MG63 (cell line): ENCODE data around the gene SPAG16. TPM values are rescaled to one million over a fixed set of nuclear protein-coding genes. Genes with fewer than 3 reads are reported as not detected.

ENCODE experiments used
- DNase-seq: peaks from one replicate; pipeline ENCODE4 v3.0.0-alpha.2; 2020
- H3K27me3 ChIP-seq: fragments of 250-450 bp; sonication (Bioruptor Pico); 2 replicates; pipeline ENCODE4 v1.5.1; 2020; ENCODE audit warnings: mild to moderate bottlenecking, moderate library complexity
- H3K36me3 ChIP-seq: fragments of 250-450 bp; sonication (Bioruptor Pico); 2 replicates; pipeline ENCODE4 v1.5.1; 2020; ENCODE audit warnings: mild to moderate bottlenecking, moderate library complexity
- H3K4me3 ChIP-seq: fragments of 250-450 bp; sonication (Bioruptor Pico); 2 replicates; pipeline ENCODE4 v1.5.1; 2020; ENCODE audit warnings: mild to moderate bottlenecking, moderate library complexity
- H3K9me3 ChIP-seq: fragments of 250-450 bp; sonication (Bioruptor Pico); 2 replicates; pipeline ENCODE4 v1.5.1; 2020; ENCODE audit warnings: mild to moderate bottlenecking, moderate library complexity
- total RNA-seq: library from RNA; depleted of rRNA; stranded (reverse); fragments of >200 nt; shearing (Covaris generic); gene quantifications from 2 replicates; pipeline ENCODE4 v1.2.3, GENCODE V29; 2014; ENCODE audit warnings: low replicate concordance; rRNA removed

Gene SPAG16
- 13.3 and 33.7 TPM in 2 replicates for total RNA-seq

- Histone ChIP-seq H3K4me3 (peak within 1 kb of the TSS; percentile 87), H3K9me3 (no peaks in the 10 kb centered on the region)
- peak; percentile 98 for DNase-seq
These were observed at the start of gene SPAG16 for GRCh38 chr2:213284105-213285090. Gene SPAG16 (plus strand): TSS chr2:213284464.

GRCh38 chr2:213234641-213235040, 49.6 kb upstream of the SPAG16 start:
- H3K36me3 ChIP-seq: no peaks in the 10 kb centered on the region
- DNase-seq: no peak
- H3K4me3 ChIP-seq: no peak overlapping the region
- no peaks in the 10 kb centered on the region for H3K27me3 ChIP-seq
- H3K9me3 ChIP-seq: no peaks in the 10 kb centered on the region

More at GRCh38 chr2:213284105-213285090, at the start of gene SPAG16:
- Histone ChIP-seq H3K27me3 (no peaks in the 10 kb centered on the region), H3K36me3 (no peaks in the 10 kb centered on the region; the same call in 1 of the 2 replicates)

GRCh38 chr2:213235741-213236140, 48.5 kb upstream of the SPAG16 start:
- no peak for DNase-seq
- no peaks in the 10 kb centered on the region for H3K9me3 ChIP-seq
- no peaks in the 10 kb centered on the region for H3K36me3 ChIP-seq
- H3K27me3 ChIP-seq: no peaks in the 10 kb centered on the region
- no peak overlapping the region for H3K4me3 ChIP-seq

- Histone ChIP-seq H3K4me3 (no peak overlapping the region), H3K27me3 (no peaks in the 10 kb centered on the region), H3K36me3 (no peaks in the 10 kb centered on the region), H3K9me3 (no peaks in the 10 kb centered on the region)
- DNase-seq: no peak
These were observed 47.0 kb upstream of the SPAG16 start for GRCh38 chr2:213237251-213237650.

GRCh38 chr2:213237787-213238186, 46.5 kb upstream of the SPAG16 start:
- DNase-seq: no peak
- Histone ChIP-seq H3K9me3 (no peaks in the 10 kb centered on the region), H3K36me3 (no peaks in the 10 kb centered on the region), H3K4me3 (no peak overlapping the region), H3K27me3 (no peaks in the 10 kb centered on the region)

GRCh38 chr2:213238753-213239495, 45.3 kb upstream of the SPAG16 start:
- no peaks in the 10 kb centered on the region for H3K27me3 ChIP-seq
- no peaks in the 10 kb centered on the region for H3K36me3 ChIP-seq
- no peaks in the 10 kb centered on the region for H3K9me3 ChIP-seq
- no peak overlapping the region for H3K4me3 ChIP-seq
- peak; percentile 63 for DNase-seq

- Histone ChIP-seq H3K4me3 (no peak overlapping the region), H3K36me3 (no peaks in the 10 kb centered on the region), H3K9me3 (no peaks in the 10 kb centered on the region), H3K27me3 (no peaks in the 10 kb centered on the region)
- DNase-seq: no peak
These were observed 42.4 kb upstream of the SPAG16 start for GRCh38 chr2:213241817-213242216.

GRCh38 chr2:213242653-213243052, 41.6 kb upstream of the SPAG16 start:
- no peaks in the 10 kb centered on the region for H3K27me3 ChIP-seq
- no peak overlapping the region for H3K4me3 ChIP-seq
- no peak for DNase-seq
- no peaks in the 10 kb centered on the region for H3K9me3 ChIP-seq
- no peaks in the 10 kb centered on the region for H3K36me3 ChIP-seq

GRCh38 chr2:213243189-213244044, 40.8 kb upstream of the SPAG16 start:
- Histone ChIP-seq H3K9me3 (no peaks in the 10 kb centered on the region), H3K27me3 (no peaks in the 10 kb centered on the region), H3K4me3 (no peak overlapping the region), H3K36me3 (no peaks in the 10 kb centered on the region)
- DNase-seq: no peak

GRCh38 chr2:213246497-213247281, 37.6 kb upstream of the SPAG16 start:
- DNase-seq: peak; percentile 26
- H3K36me3 ChIP-seq: no peaks in the 10 kb centered on the region
- H3K27me3 ChIP-seq: no peaks in the 10 kb centered on the region
- H3K9me3 ChIP-seq: no peaks in the 10 kb centered on the region
- H3K4me3 ChIP-seq: no peak overlapping the region

- H3K4me3 ChIP-seq: no peak overlapping the region
- no peaks in the 10 kb centered on the region for H3K27me3 ChIP-seq
- no peak for DNase-seq
- H3K9me3 ChIP-seq: no peaks in the 10 kb centered on the region
- H3K36me3 ChIP-seq: no peaks in the 10 kb centered on the region
These were observed 36.7 kb upstream of the SPAG16 start for GRCh38 chr2:213247566-213247965.

GRCh38 chr2:213248637-213249036, 35.6 kb upstream of the SPAG16 start:
- Histone ChIP-seq H3K4me3 (no peak overlapping the region), H3K36me3 (no peaks in the 10 kb centered on the region)

GRCh38 chr2:213249502-213249901, 34.8 kb upstream of the SPAG16 start:
- no peak for DNase-seq
- Histone ChIP-seq H3K9me3 (no peaks in the 10 kb centered on the region), H3K27me3 (no peaks in the 10 kb centered on the region), H3K4me3 (no peak overlapping the region), H3K36me3 (no peaks in the 10 kb centered on the region)

More at GRCh38 chr2:213248637-213249036, 35.6 kb upstream of the SPAG16 start:
- no peaks in the 10 kb centered on the region for H3K27me3 ChIP-seq
- DNase-seq: no peak
- no peaks in the 10 kb centered on the region for H3K9me3 ChIP-seq

GRCh38 chr2:213251618-213252017, 32.6 kb upstream of the SPAG16 start:
- H3K4me3 ChIP-seq: no peak overlapping the region
- H3K27me3 ChIP-seq: no peaks in the 10 kb centered on the region
- no peaks in the 10 kb centered on the region for H3K36me3 ChIP-seq
- H3K9me3 ChIP-seq: no peaks in the 10 kb centered on the region
- peak; percentile 0 for DNase-seq

- no peaks in the 10 kb centered on the region for H3K36me3 ChIP-seq
- no peaks in the 10 kb centered on the region for H3K27me3 ChIP-seq
- DNase-seq: no peak
- no peak overlapping the region for H3K4me3 ChIP-seq
- H3K9me3 ChIP-seq: no peaks in the 10 kb centered on the region
These were observed 32.1 kb upstream of the SPAG16 start for GRCh38 chr2:213252206-213252605.

GRCh38 chr2:213253162-213253561, 31.1 kb upstream of the SPAG16 start:
- H3K4me3 ChIP-seq: no peak overlapping the region
- no peaks in the 10 kb centered on the region for H3K9me3 ChIP-seq
- DNase-seq: no peak
- no peaks in the 10 kb centered on the region for H3K27me3 ChIP-seq
- H3K36me3 ChIP-seq: no peaks in the 10 kb centered on the region
